H9 (cell line): Measurements from ENCODE around the gene USP3. TPM values are rescaled to one million over a fixed set of nuclear protein-coding genes. Genes with fewer than 3 reads are reported as not detected.

Experiments used
- DNase-seq: peaks from one replicate; pipeline ENCODE4 v3.0.0-alpha.2; 2017
- H2AFZ ChIP-seq: one replicate; pipeline ENCODE4 v1.6.1; 2013; ENCODE audit warnings: mild to moderate bottlenecking, low read length, control low read depth, moderate library complexity
- H2AK5ac ChIP-seq: 2 replicates; pipeline ENCODE4 v1.6.1; 2013; ENCODE audit warnings: low read length, control low read depth, mixed read lengths; ENCODE audit not compliant: insufficient read length
- H2BK120ac ChIP-seq: one replicate; pipeline ENCODE4 v1.6.1; 2013; ENCODE audit warnings: low read depth, mild to moderate bottlenecking, low read length, control low read depth, inconsistent platforms; ENCODE audit not compliant: poor library complexity, severe bottlenecking
- H2BK12ac ChIP-seq: 2 replicates; pipeline ENCODE4 v1.6.1; 2013; ENCODE audit warnings: low read length, control low read depth, mixed read lengths, low read depth; ENCODE audit not compliant: insufficient read length
- H2BK15ac ChIP-seq: 2 replicates; pipeline ENCODE4 v1.6.1; 2013; ENCODE audit warnings: low read depth, low read length, control low read depth
- H2BK20ac ChIP-seq: one replicate; pipeline ENCODE4 v1.6.1; 2013; ENCODE audit warnings: low read depth, mild to moderate bottlenecking, low read length, control low read depth, inconsistent platforms; ENCODE audit not compliant: poor library complexity, severe bottlenecking
- H2BK5ac ChIP-seq: 2 replicates; pipeline ENCODE4 v1.6.1; 2013; ENCODE audit warnings: low read length, control low read depth, mixed read lengths; ENCODE audit not compliant: insufficient read length
- H3K14ac ChIP-seq: 2 replicates; pipeline ENCODE4 v1.6.1; 2013; ENCODE audit warnings: low read length, control low read depth; ENCODE audit not compliant: insufficient read depth
- H3K18ac ChIP-seq: 2 replicates; pipeline ENCODE4 v1.6.1; 2013; ENCODE audit warnings: low read depth, mild to moderate bottlenecking, mixed read lengths, low read length, control low read depth; ENCODE audit not compliant: insufficient read length
- H3K23ac ChIP-seq: 2 replicates; pipeline ENCODE4 v1.6.1; 2013; ENCODE audit warnings: low read length, control low read depth, mixed read lengths, low read depth; ENCODE audit not compliant: insufficient read length
- H3K23me2 ChIP-seq: 2 replicates; pipeline ENCODE4 v1.6.1; 2013; ENCODE audit warnings: low read depth, mild to moderate bottlenecking, mixed read lengths, low read length, control low read depth; ENCODE audit not compliant: insufficient read length, poor library complexity, severe bottlenecking
- H3K27ac ChIP-seq: 2 replicates; pipeline ENCODE4 v1.5.1; 2013; ENCODE audit warnings: low read length, control low read depth, mixed read lengths, low read depth; ENCODE audit not compliant: insufficient read length
- H3K27me3 ChIP-seq: 2 replicates; pipeline ENCODE4 v1.6.1; 2013; ENCODE audit warnings: low read length, control low read depth, inconsistent platforms; ENCODE audit not compliant: insufficient read depth
- H3K4ac ChIP-seq: 2 replicates; pipeline ENCODE4 v1.6.1; 2013; ENCODE audit warnings: low read depth, mild to moderate bottlenecking, control low read depth, inconsistent platforms, low read length, moderate library complexity
- H3K4me1 ChIP-seq: 2 replicates; pipeline ENCODE4 v1.6.1; 2013; ENCODE audit warnings: low read length, control low read depth, inconsistent platforms; ENCODE audit not compliant: insufficient read depth
- H3K4me2 ChIP-seq: 2 replicates; pipeline ENCODE4 v1.6.1; 2013; ENCODE audit warnings: low read length, control low read depth, mixed read lengths; ENCODE audit not compliant: insufficient read length, insufficient read depth
- H3K56ac ChIP-seq: 2 replicates; pipeline ENCODE4 v1.6.1; 2013; ENCODE audit warnings: low read depth, mild to moderate bottlenecking, mixed read lengths, low read length, control low read depth; ENCODE audit not compliant: insufficient read length
- H3K79me1 ChIP-seq: 2 replicates; pipeline ENCODE4 v1.6.1; 2013; ENCODE audit warnings: low read depth, mild to moderate bottlenecking, moderate library complexity, low read length, control low read depth, inconsistent platforms; ENCODE audit not compliant: insufficient read depth, poor library complexity, severe bottlenecking
- H3K79me2 ChIP-seq: 2 replicates; pipeline ENCODE4 v1.6.1; 2013; ENCODE audit warnings: low read length, control low read depth, inconsistent platforms; ENCODE audit not compliant: insufficient read depth
- H3K9ac ChIP-seq: 2 replicates; pipeline ENCODE4 v1.6.1; 2013; ENCODE audit warnings: low read length, control low read depth, mixed read lengths; ENCODE audit not compliant: insufficient read length; ENCODE audit errors: extremely low read depth
- H3K9me3 ChIP-seq: one replicate; pipeline ENCODE4 v1.6.1; 2013; ENCODE audit warnings: low read depth, low read length, inconsistent platforms; ENCODE audit not compliant: control insufficient read depth
- H3T11ph ChIP-seq: one replicate; pipeline ENCODE4 v1.6.1; 2013; ENCODE audit warnings: mild to moderate bottlenecking, low read length, control low read depth, inconsistent platforms
- H4K20me1 ChIP-seq: one replicate; pipeline ENCODE4 v1.6.1; 2013; ENCODE audit not compliant: control insufficient read depth, insufficient read length, insufficient read depth
- H4K5ac ChIP-seq: 2 replicates; pipeline ENCODE4 v1.6.1; 2013; ENCODE audit warnings: low read depth, mild to moderate bottlenecking, mixed read lengths, low read length, control low read depth; ENCODE audit not compliant: insufficient read length
- H4K8ac ChIP-seq: replicated peaks from 2 replicates; pipeline ENCODE4 v1.6.1; 2013; ENCODE audit warnings: low read length, control low read depth, mixed read lengths, low read depth; ENCODE audit not compliant: insufficient read length
- H4K91ac ChIP-seq: 2 replicates; pipeline ENCODE4 v1.6.1; 2013; ENCODE audit warnings: low read depth, mild to moderate bottlenecking, moderate library complexity, mixed read lengths, low read length, control low read depth; ENCODE audit not compliant: insufficient read length
- H3K27ac Mint-ChIP-seq, 3 experiments: 2 replicates in 2 of 3; 3 replicates in 1 of 3; pipeline ENCODE4 v1.8.0; 2020 to 2021; ENCODE audit warnings: mixed read lengths in 3 of 3, mild to moderate bottlenecking in 1 of 3, moderate library complexity in 1 of 3
- H3K27me3 Mint-ChIP-seq: 2 replicates; pipeline ENCODE4 v1.8.0; 2021; ENCODE audit warnings: low read depth, mild to moderate bottlenecking, moderate library complexity, mixed read lengths
- H3K36me3 Mint-ChIP-seq, 3 experiments: 2 replicates in 2 of 3; 3 replicates in 1 of 3; pipeline ENCODE4 v1.8.0; 2020 to 2021; ENCODE audit warnings: low read depth in 3 of 3, mixed read lengths in 3 of 3; ENCODE audit not compliant: insufficient read depth in 1 of 3
- H3K4me1 Mint-ChIP-seq, 2 experiments: 2 replicates each; pipeline ENCODE4 v1.8.0; 2020; ENCODE audit warnings: mixed read lengths in 2 of 2
- H3K4me3 Mint-ChIP-seq, 2 experiments: 2 replicates in 1 of 2; 3 replicates in 1 of 2; pipeline ENCODE4 v1.8.0; 2020 to 2021; ENCODE audit warnings: mild to moderate bottlenecking in 2 of 2, mixed read lengths in 2 of 2, moderate library complexity in 1 of 2
- H3K9me3 Mint-ChIP-seq, 2 experiments: 2 replicates in 1 of 2; 3 replicates in 1 of 2; pipeline ENCODE4 v1.8.0; 2020; ENCODE audit warnings: mild to moderate bottlenecking in 2 of 2, mixed read lengths in 2 of 2, moderate library complexity in 1 of 2
- WGBS: extraction: QIAGEN DNeasy Blood & Tissue Kit; methylation state at CpG from one replicate; pipeline ENCODE4 v1.1.7; 2013; ENCODE audit warnings: missing lambda C conversion rate, low lambda C conversion rate, mixed read lengths; ENCODE audit not compliant: insufficient read length; ENCODE audit errors: extremely low coverage; 5-methylcytosine and 5-hydroxymethylcytosine counted together
- total RNA-seq: library from RNA; stranded (reverse); gene quantifications from 2 replicates; pipeline ENCODE4 v1.2.1, GENCODE V29; 2021
- TF ChIP-seq, protein P1 (sequence below): fragments of 200-600 bp; sonication (generic); conservative IDR thresholded peaks from 3 replicates; pipeline ENCODE4 v1.8.0; 2021; ENCODE audit warnings: antibody characterized with exemption, mild to moderate bottlenecking

Gene USP3
- total RNA-seq, 1 experiment from 2014 or later, result 14.2 TPM

- H3T11ph ChIP-seq, result no peak overlapping the region
- Mint-ChIP-seq H3K27me3 (no peaks in the 10 kb centered on the region; the same call in 1 of the 2 replicates), H3K9me3 (no peaks in the 10 kb centered on the region), H3K4me1 (peaks cover 5% of the 10 kb centered on the region in 2 experiments), H3K36me3 (peaks cover 3 to 57% (median 18%) of the 10 kb centered on the region in 3 experiments; a peak in 6 of 7 replicates), H3K4me3 (no peak overlapping the region), H3K27ac (peak overlapping the region in 1 of 3 experiments; percentile 51; a peak in 2 of 7 replicates)
- no peak overlapping the region for H2AK5ac ChIP-seq
- no peak overlapping the region for H3K4me2 ChIP-seq
- no peak overlapping the region for H3K23ac ChIP-seq
- H3K79me2 ChIP-seq, result no peaks in the 10 kb centered on the region
- WGBS, result no CpG with 5 or more reads among the region's 15 CpGs
- no peaks in the 10 kb centered on the region for H3K27me3 ChIP-seq
- no peaks in the 10 kb centered on the region for H3K4me1 ChIP-seq
- no peak overlapping the region for H4K8ac ChIP-seq
- H3K56ac ChIP-seq, result no peak overlapping the region
- no peak overlapping the region for H2AFZ ChIP-seq
- no peak overlapping the region for H2BK5ac ChIP-seq
- no peak overlapping the region for H3K27ac ChIP-seq
- no peak overlapping the region for H3K14ac ChIP-seq
- H3K18ac ChIP-seq, result no peak overlapping the region
- no peaks in the 10 kb centered on the region for H3K79me1 ChIP-seq
- no peak for DNase-seq
- no peak overlapping the region for H4K5ac ChIP-seq
- H3K9ac ChIP-seq, result no peak overlapping the region
- no peaks in the 10 kb centered on the region for H3K9me3 ChIP-seq
- no peak overlapping the region for H4K91ac ChIP-seq
- no peak overlapping the region for H2BK12ac ChIP-seq
- H2BK20ac ChIP-seq, result no peak overlapping the region
- TF ChIP-seq, protein P1, sequence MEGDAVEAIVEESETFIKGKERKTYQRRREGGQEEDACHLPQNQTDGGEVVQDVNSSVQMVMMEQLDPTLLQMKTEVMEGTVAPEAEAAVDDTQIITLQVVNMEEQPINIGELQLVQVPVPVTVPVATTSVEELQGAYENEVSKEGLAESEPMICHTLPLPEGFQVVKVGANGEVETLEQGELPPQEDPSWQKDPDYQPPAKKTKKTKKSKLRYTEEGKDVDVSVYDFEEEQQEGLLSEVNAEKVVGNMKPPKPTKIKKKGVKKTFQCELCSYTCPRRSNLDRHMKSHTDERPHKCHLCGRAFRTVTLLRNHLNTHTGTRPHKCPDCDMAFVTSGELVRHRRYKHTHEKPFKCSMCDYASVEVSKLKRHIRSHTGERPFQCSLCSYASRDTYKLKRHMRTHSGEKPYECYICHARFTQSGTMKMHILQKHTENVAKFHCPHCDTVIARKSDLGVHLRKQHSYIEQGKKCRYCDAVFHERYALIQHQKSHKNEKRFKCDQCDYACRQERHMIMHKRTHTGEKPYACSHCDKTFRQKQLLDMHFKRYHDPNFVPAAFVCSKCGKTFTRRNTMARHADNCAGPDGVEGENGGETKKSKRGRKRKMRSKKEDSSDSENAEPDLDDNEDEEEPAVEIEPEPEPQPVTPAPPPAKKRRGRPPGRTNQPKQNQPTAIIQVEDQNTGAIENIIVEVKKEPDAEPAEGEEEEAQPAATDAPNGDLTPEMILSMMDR, result no peak
- H3K23me2 ChIP-seq, result no peaks in the 10 kb centered on the region
- H4K20me1 ChIP-seq, result no peaks in the 10 kb centered on the region
- H2BK15ac ChIP-seq, result no peak overlapping the region
- H3K4ac ChIP-seq, result no peak overlapping the region
- H2BK120ac ChIP-seq, result no peak overlapping the region
Observed at GRCh38 chr15:63612300-63612699, 107.9 kb downstream of the USP3 start.
